Epithelial cell of prostate (primary cell): ENCODE data around the gene IL11RA.

ENCODE experiments used
- DNase-seq: peaks from one replicate; pipeline ENCODE4 v3.0.0-alpha.2; 2011; ENCODE audit warnings: low read depth, low spot score
- H3K27ac ChIP-seq: fragments of 450-650 bp; 2 replicates; pipeline ENCODE4 v1.5.1; 2017; ENCODE audit warnings: mild to moderate bottlenecking

IL11RA gene

DNA sequence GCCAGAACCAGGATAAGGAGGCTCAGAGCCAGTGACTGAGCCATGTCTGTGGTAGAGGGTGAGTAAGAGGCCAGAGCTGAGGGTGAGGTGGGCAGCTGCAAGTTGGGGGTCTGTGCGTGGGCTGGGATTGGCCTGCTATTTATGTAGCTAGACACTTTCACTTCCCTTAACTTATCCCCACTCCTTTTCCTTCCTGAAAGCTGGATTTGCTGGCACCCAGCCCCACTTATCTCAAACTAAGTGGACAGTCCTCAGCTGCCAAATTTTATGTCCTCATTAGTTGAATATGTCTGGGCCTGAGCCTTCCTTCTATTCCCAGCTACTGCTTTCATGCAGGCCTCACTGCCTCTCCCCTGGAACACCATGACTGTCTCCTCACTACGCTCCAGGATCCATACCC is 58.0 kb downstream of the IL11RA start, which contains the start of gene CCL21:
Gene CCL21, minus strand, starts transcription at position 114 of the 400 bp plus-strand sequence. Its CDS starts 70 bp downstream, at position 44.
- DNase-seq, result no peak
- H3K27ac ChIP-seq, result no peak within 1 kb of the TSS
